ENCODE results near the gene NR1H2.

NR1H2 gene

GRCh38 chr19:50406156-50406820 lies 30.0 kb downstream of the NR1H2 start:
- no peak for DNase-seq

GRCh38 chr19:50406829-50407228 lies 30.6 kb downstream of the NR1H2 start:
- DNase-seq: no peak

GRCh38 chr19:50409347-50409746 lies 33.1 kb downstream of the NR1H2 start:
- no peak for DNase-seq

GRCh38 chr19:50410109-50410508 lies 33.9 kb downstream of the NR1H2 start:
- DNase-seq: no peak

GRCh38 chr19:50412419-50412818 lies 36.2 kb downstream of the NR1H2 start:
- DNase-seq: no peak

- no peak for DNase-seq
These were observed 36.8 kb downstream of the NR1H2 start for GRCh38 chr19:50413096-50413495.

- DNase-seq: no peak
These were observed 37.3 kb downstream of the NR1H2 start for GRCh38 chr19:50413531-50413930.

- DNase-seq: peak; percentile 82
These were observed 38.8 kb downstream of the NR1H2 start for GRCh38 chr19:50414864-50415660.

- DNase-seq: peak; percentile 32
These were observed 39.4 kb downstream of the NR1H2 start for GRCh38 chr19:50415661-50416033.

GRCh38 chr19:50416034-50416977 lies 40.0 kb downstream of the NR1H2 start:
- DNase-seq: no peak

GRCh38 chr19:50417111-50418081 lies 41.1 kb downstream of the NR1H2 start:
- no peak for DNase-seq

GRCh38 chr19:50418176-50419021 lies 42.1 kb downstream of the NR1H2 start, which contains the start of gene SPIB:
Gene SPIB, plus strand, starts transcription at chr19:50418938. Its CDS starts 25 bp downstream, at chr19:50418963.
- no peak for DNase-seq

GRCh38 chr19:50419022-50419579 lies 42.8 kb downstream of the NR1H2 start:
- no peak for DNase-seq

GRCh38 chr19:50419580-50420035 lies 43.4 kb downstream of the NR1H2 start:
- DNase-seq: no peak

GRCh38 chr19:50420127-50420526 lies 43.9 kb downstream of the NR1H2 start:
- no peak for DNase-seq

GRCh38 chr19:50420808-50421207 lies 44.6 kb downstream of the NR1H2 start:
- DNase-seq: no peak

GRCh38 chr19:50422397-50423278 lies 46.4 kb downstream of the NR1H2 start:
- no peak for DNase-seq

- no peak for DNase-seq
These were observed 47.2 kb downstream of the NR1H2 start for GRCh38 chr19:50423279-50424113.

- DNase-seq: no peak
These were observed 49.3 kb downstream of the NR1H2 start for GRCh38 chr19:50425581-50425980.

Data from CD4-positive, alpha-beta T cell treated with Interleukin-10 for 1 hour (primary cell).